ENCODE results near the gene APOD.
"Not testable (repeated sequence)": the region's sequence is repeated elsewhere in the genome, so short reads cannot be mapped to it uniquely, and the experiment has no call there.

DNA sequence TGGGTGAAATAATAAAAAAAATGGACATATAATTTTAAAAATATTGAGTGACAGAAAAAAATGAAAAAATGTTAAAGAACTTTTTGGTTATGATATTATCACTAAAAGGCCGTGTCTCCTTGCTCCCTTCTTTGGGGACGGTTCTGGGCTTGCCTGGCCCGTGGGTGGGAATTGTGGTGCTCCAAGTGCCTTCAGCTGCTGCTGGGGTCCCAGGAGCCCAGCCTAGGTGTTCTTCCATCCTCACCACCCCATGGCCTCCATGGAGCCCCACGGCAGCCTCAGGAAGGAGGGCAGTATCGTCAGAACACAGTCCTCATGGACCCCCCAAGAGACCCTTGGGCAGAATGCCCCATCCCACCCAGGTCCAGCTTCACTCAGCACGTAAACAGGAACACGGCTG lies 45.9 kb upstream of the APOD start:
- TF ChIP-seq, protein P1, sequence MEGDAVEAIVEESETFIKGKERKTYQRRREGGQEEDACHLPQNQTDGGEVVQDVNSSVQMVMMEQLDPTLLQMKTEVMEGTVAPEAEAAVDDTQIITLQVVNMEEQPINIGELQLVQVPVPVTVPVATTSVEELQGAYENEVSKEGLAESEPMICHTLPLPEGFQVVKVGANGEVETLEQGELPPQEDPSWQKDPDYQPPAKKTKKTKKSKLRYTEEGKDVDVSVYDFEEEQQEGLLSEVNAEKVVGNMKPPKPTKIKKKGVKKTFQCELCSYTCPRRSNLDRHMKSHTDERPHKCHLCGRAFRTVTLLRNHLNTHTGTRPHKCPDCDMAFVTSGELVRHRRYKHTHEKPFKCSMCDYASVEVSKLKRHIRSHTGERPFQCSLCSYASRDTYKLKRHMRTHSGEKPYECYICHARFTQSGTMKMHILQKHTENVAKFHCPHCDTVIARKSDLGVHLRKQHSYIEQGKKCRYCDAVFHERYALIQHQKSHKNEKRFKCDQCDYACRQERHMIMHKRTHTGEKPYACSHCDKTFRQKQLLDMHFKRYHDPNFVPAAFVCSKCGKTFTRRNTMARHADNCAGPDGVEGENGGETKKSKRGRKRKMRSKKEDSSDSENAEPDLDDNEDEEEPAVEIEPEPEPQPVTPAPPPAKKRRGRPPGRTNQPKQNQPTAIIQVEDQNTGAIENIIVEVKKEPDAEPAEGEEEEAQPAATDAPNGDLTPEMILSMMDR (IDR thresholded peaks at IDR 0.05) = not testable (repeated sequence)
- TF ChIP-seq POLR2AphosphoS5, POLR2A (IDR thresholded peaks at IDR 0.05): not testable (repeated sequence)
